HG03521 (cell line): ENCODE data around the gene CADPS.
A peak's percentile ranks its signal among the peaks of the same experiment; 100 is the strongest.

Source experiments
- ATAC-seq: cut with Tn5 transposase; IDR thresholded peaks from one replicate; pipeline ENCODE4 v1.9.1; 2021; ENCODE audit warnings: mild to moderate bottlenecking, moderate library complexity; ENCODE audit not compliant: unreplicated experiment

The CADPS gene

GRCh38 chr3:62364191-62364590, 511.0 kb downstream of the CADPS start:
- no peak for ATAC-seq

- ATAC-seq, result no peak
These were observed 511.9 kb downstream of the CADPS start for GRCh38 chr3:62363275-62363674.

DNA sequence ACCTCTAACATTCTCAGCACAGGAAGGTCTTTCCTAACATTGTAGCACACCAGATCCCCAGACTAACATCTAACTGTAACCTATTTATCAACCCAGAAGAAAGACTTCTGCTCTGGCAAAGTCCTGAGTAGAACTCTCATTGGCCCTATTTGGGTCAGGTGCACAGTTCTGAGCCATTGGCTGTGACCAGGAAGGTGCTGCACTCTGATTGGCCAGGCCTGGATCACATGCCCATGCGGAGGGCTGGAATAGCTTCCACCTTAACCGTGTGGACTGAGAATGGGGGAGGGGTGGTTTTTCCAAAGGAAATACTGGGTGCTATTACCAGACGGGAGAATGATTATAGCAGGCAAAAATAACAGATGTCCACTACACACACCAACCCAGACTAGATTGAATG, 513.4 kb downstream of the CADPS start:
- ATAC-seq, result no peak

- peak; percentile 83 for ATAC-seq
These were observed 514.0 kb downstream of the CADPS start for GRCh38 chr3:62361261-62361660.

GRCh38 chr3:62359531-62359930, 515.7 kb downstream of the CADPS start:
- ATAC-seq, result no peak

GRCh38 chr3:62356356-62356755, 518.9 kb downstream of the CADPS start:
- no peak for ATAC-seq

GRCh38 chr3:62355703-62356102, 519.5 kb downstream of the CADPS start:
- no peak for ATAC-seq
